ENCODE results near the gene EEF1AKMT3. TPM values are rescaled to one million over a fixed set of nuclear protein-coding genes. Genes with fewer than 3 reads are reported as not detected.
A peak's percentile ranks its signal among the peaks of the same experiment; 100 is the strongest.

The EEF1AKMT3 gene
- total and polyA plus RNA-seq, 2 experiments from 2014 or later = 1.3 to 5.3 TPM

DNA sequence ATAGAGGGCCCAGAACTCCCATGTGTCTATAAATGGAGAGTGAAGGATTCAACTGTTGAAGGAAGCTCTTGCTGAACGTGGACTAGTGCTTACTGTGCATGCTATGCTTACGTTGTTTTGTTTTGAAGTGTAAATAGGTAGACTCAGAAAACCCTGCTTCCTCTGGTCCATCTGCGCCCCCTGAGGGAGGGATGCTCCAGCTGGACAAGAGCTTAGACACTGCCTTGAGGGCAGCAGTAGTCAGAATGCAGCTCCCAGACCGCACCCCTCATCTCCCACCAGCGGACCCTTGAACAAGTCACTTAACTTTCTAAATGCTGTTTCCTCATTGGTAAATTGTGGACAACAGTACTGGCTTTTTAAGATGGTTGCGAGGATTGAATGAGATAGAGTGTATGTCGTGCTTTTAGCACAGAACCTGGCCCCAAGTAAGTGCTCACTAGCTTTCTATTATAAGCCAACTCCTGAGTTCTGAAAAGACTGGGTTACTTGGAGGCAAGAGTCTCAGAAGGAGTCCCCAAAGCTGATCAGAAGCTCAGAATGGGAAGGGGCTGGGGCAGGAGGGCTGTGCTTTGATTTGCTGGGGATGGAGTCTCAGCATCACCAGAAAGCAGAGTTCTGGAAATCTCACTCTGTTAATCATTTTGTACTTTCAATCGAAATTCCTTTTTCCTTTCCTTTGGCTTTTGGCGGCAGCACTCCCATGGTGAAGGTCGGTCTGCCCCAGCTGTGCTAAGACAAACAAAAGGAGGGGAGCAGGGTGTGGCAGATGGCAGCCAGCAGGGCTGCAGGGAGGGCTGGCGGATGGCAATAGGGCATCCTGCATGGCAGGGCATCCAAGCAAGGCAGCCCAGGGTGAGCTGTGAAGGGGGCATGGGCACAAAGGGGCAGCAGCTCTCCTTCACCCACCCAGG lies 49.4 kb upstream of the EEF1AKMT3 start:
- H3K4me3 Mint-ChIP-seq = no peak overlapping the region
- H3F3A ChIP-seq (replicated peaks; ENCODE audit: low read depth) = no peaks in the 10 kb centered on the region
- no peaks in the 10 kb centered on the region for H4K20me1 ChIP-seq (replicated peaks; ENCODE audit: insufficient read depth)
- H3K4me2 ChIP-seq = no peak overlapping the region
- H3K27ac Mint-ChIP-seq = no peak overlapping the region
- H3K27me3 ChIP-seq (ENCODE audit: insufficient read depth) = peaks cover 50% of the 10 kb centered on the region
- TF ChIP-seq, protein P1, sequence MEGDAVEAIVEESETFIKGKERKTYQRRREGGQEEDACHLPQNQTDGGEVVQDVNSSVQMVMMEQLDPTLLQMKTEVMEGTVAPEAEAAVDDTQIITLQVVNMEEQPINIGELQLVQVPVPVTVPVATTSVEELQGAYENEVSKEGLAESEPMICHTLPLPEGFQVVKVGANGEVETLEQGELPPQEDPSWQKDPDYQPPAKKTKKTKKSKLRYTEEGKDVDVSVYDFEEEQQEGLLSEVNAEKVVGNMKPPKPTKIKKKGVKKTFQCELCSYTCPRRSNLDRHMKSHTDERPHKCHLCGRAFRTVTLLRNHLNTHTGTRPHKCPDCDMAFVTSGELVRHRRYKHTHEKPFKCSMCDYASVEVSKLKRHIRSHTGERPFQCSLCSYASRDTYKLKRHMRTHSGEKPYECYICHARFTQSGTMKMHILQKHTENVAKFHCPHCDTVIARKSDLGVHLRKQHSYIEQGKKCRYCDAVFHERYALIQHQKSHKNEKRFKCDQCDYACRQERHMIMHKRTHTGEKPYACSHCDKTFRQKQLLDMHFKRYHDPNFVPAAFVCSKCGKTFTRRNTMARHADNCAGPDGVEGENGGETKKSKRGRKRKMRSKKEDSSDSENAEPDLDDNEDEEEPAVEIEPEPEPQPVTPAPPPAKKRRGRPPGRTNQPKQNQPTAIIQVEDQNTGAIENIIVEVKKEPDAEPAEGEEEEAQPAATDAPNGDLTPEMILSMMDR (conservative IDR thresholded peaks at IDR 0.05; ENCODE audit: low read depth in 2 of 2) = peak in 1 of 2 experiments; percentile 21; a peak in 1 of 4 replicates
- TF ChIP-seq EZH2phosphoT487 (IDR thresholded peaks at IDR 0.05; ENCODE audit: unreplicated experiment) (no peak), JUNB (IDR thresholded peaks at IDR 0.05; ENCODE audit: unreplicated experiment) (no peak)
- no peak for DNase-seq (ENCODE audit: low spot score)
- no peak for ATAC-seq
- H3K27me3 Mint-ChIP-seq (ENCODE audit: insufficient read depth, low read depth, poor library complexity) = peaks cover 48% of the 10 kb centered on the region
- peaks cover 14% of the 10 kb centered on the region for H3K36me3 Mint-ChIP-seq (ENCODE audit: low read depth)
- no peak overlapping the region for H3K4me3 ChIP-seq
- no peak overlapping the region for H3K27ac ChIP-seq (ENCODE audit: low read depth)
- H3K9me3 Mint-ChIP-seq = no peaks in the 10 kb centered on the region
- peaks cover 6% of the 10 kb centered on the region; the same call in 1 of the 2 replicates for H3K36me3 ChIP-seq (ENCODE audit: insufficient read depth)
- H3K4me1 Mint-ChIP-seq = peaks cover 15% of the 10 kb centered on the region
- H2AFZ ChIP-seq = no peak overlapping the region
- H3K4me1 ChIP-seq (ENCODE audit: insufficient read depth) = no peaks in the 10 kb centered on the region
- H3K9me2 ChIP-seq (ENCODE audit: insufficient read depth) = no peaks in the 10 kb centered on the region
- no peaks in the 10 kb centered on the region for H3K79me2 ChIP-seq (replicated peaks; ENCODE audit: insufficient read depth)

DNA sequence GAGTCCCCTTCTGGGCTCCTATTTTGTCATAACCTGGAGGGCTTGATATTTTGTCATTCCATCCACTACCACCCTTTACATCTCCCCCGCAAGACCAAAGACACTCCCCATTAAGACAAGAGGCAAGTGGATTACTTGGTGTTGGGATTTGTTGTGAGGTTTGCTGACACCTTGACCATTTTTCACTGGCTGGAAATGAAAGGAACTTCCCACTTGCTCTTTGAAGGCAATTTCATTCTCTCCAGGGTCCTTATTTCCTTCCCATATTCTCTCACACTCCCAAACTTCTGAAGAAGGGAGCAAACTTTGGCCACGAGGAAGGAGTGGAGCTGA lies 48.8 kb upstream of the EEF1AKMT3 start:
- no peak overlapping the region for H3K27ac Mint-ChIP-seq
- no peak overlapping the region for H3K27ac ChIP-seq (ENCODE audit: low read depth)
- no peaks in the 10 kb centered on the region for H3K9me3 Mint-ChIP-seq
- no peak overlapping the region for H3K4me3 ChIP-seq
- ATAC-seq = no peak
- H3K27me3 ChIP-seq (ENCODE audit: insufficient read depth) = peaks cover 56% of the 10 kb centered on the region
- H4K20me1 ChIP-seq (replicated peaks; ENCODE audit: insufficient read depth) = no peaks in the 10 kb centered on the region
- H3K4me3 Mint-ChIP-seq = no peak overlapping the region
- no peak for DNase-seq (ENCODE audit: low spot score)
- peaks cover 15% of the 10 kb centered on the region for H3K4me1 Mint-ChIP-seq
- H3K36me3 Mint-ChIP-seq (ENCODE audit: low read depth) = peaks cover 10% of the 10 kb centered on the region; the same call in 2 of the 3 replicates
- H3K79me2 ChIP-seq (replicated peaks; ENCODE audit: insufficient read depth) = no peaks in the 10 kb centered on the region
- H3K36me3 ChIP-seq (ENCODE audit: insufficient read depth) = peaks cover 6% of the 10 kb centered on the region; the same call in 1 of the 2 replicates
- no peak overlapping the region for H2AFZ ChIP-seq
- H3K4me1 ChIP-seq (ENCODE audit: insufficient read depth) = no peaks in the 10 kb centered on the region
- H3K9me2 ChIP-seq (ENCODE audit: insufficient read depth) = no peaks in the 10 kb centered on the region
- H3F3A ChIP-seq (replicated peaks; ENCODE audit: low read depth) = no peaks in the 10 kb centered on the region
- H3K4me2 ChIP-seq = no peak overlapping the region
- H3K27me3 Mint-ChIP-seq (ENCODE audit: insufficient read depth, low read depth, poor library complexity) = peaks cover 54% of the 10 kb centered on the region
- no peak for TF ChIP-seq REST (IDR thresholded peaks at IDR 0.05; ENCODE audit: unreplicated experiment)
- TF ChIP-seq, protein P1 (conservative IDR thresholded peaks at IDR 0.05; ENCODE audit: low read depth in 2 of 2) = no peak
- TF ChIP-seq ZNF331 (CRISPR knock-in tag; IDR thresholded peaks at IDR 0.05; ENCODE audit: low read depth) = no peak
- TF ChIP-seq EZH2 (IDR thresholded peaks at IDR 0.05; ENCODE audit: low read depth, unreplicated experiment) = no peak
- TF ChIP-seq STAT1 (IDR thresholded peaks at IDR 0.05; ENCODE audit: unreplicated experiment) = no peak
- no peak for TF ChIP-seq JUNB (IDR thresholded peaks at IDR 0.05; ENCODE audit: unreplicated experiment)
- no peak for TF ChIP-seq CREB1 (CRISPR knock-in tag; IDR thresholded peaks at IDR 0.05; ENCODE audit: low read depth)
- TF ChIP-seq ZNF114 (CRISPR knock-in tag; IDR thresholded peaks at IDR 0.05) = no peak
- TF ChIP-seq EZH2phosphoT487 (IDR thresholded peaks at IDR 0.05; ENCODE audit: unreplicated experiment) = no peak
- no peak for TF ChIP-seq NANOG (IDR thresholded peaks at IDR 0.05; ENCODE audit: borderline replicate concordance)
